WTC11 (cell line): ENCODE results near the gene RACGAP1. TPM values are rescaled to one million over a fixed set of nuclear protein-coding genes. Genes with fewer than 3 reads are reported as not detected.

Experiments used
- ATAC-seq: fragments of 200-7000 bp; cut with Tn5 transposase; 2 replicates; pipeline ENCODE4 v1.10.0; 2021; ENCODE audit warnings: mild to moderate bottlenecking, moderate library complexity
- CTCF ChIA-PET: fragments of 300-600 bp; sonication (Branson Sonifier 250); formaldehyde crosslinking; loops from one replicate; lab custom pipeline; 2021; ENCODE audit warnings: antibody characterized with exemption; lab: Charles Lee
- POLR2A ChIA-PET: fragments of 350-600 bp; sonication (Branson Sonifier 250); formaldehyde crosslinking; loops from one replicate; lab custom pipeline; 2021; ENCODE audit warnings: antibody characterized with exemption; lab: Charles Lee
- DNase-seq: peaks from one replicate; pipeline ENCODE4 v3.0.0; 2021; ENCODE audit warnings: low spot score
- H3K27ac Mint-ChIP-seq: 2 replicates; pipeline ENCODE4 v1.8.0; 2021; ENCODE audit warnings: mixed read lengths
- H3K27me3 Mint-ChIP-seq: 2 replicates; pipeline ENCODE4 v1.8.0; 2021; ENCODE audit warnings: low read depth, mild to moderate bottlenecking, moderate library complexity, mixed read lengths
- H3K36me3 Mint-ChIP-seq: 2 replicates; pipeline ENCODE4 v1.8.0; 2021; ENCODE audit warnings: mixed read lengths
- H3K4me1 Mint-ChIP-seq: 2 replicates; pipeline ENCODE4 v1.8.0; 2022; ENCODE audit warnings: mixed read lengths
- H3K4me3 Mint-ChIP-seq: 2 replicates; pipeline ENCODE4 v1.8.0; 2021; ENCODE audit warnings: mild to moderate bottlenecking, moderate library complexity, mixed read lengths
- H3K9me3 Mint-ChIP-seq: 2 replicates; pipeline ENCODE4 v1.8.0; 2021; ENCODE audit warnings: mixed read lengths
- ATF2 ChIP-seq: sonication (generic); formaldehyde crosslinking; IDR thresholded peaks from 2 replicates; pipeline ENCODE4 v1.8.1; 2022; ENCODE audit warnings: low read depth, missing genetic modification reagents, borderline replicate concordance
- ATF3 ChIP-seq: sonication (generic); formaldehyde crosslinking; conservative IDR thresholded peaks from 2 replicates; pipeline ENCODE4 v1.8.1; 2022; ENCODE audit warnings: mild to moderate bottlenecking, missing genetic modification reagents
- ELF4 ChIP-seq: sonication (generic); formaldehyde crosslinking; IDR thresholded peaks from 2 replicates; pipeline ENCODE4 v1.8.1; 2022; ENCODE audit warnings: low read depth, mild to moderate bottlenecking, moderate library complexity, missing genetic modification reagents
- EMX1 ChIP-seq: fragments of 250-450 bp; sonication (Bioruptor Pico); IDR thresholded peaks from 2 replicates; pipeline ENCODE4 v1.8.0; 2021; ENCODE audit warnings: mild to moderate bottlenecking
- ETV6 ChIP-seq: sonication (generic); formaldehyde crosslinking; IDR thresholded peaks from 2 replicates; pipeline ENCODE4 v1.8.1; 2022; ENCODE audit warnings: mild to moderate bottlenecking, missing genetic modification reagents
- GABPB1 ChIP-seq: sonication (generic); formaldehyde crosslinking; IDR thresholded peaks from 2 replicates; pipeline ENCODE4 v1.8.1; 2023; ENCODE audit warnings: mild to moderate bottlenecking, missing genetic modification reagents
- GTF2I ChIP-seq: fragments of 250-450 bp; sonication (Bioruptor Pico); conservative IDR thresholded peaks from 2 replicates; pipeline ENCODE4 v1.4.0; 2021; ENCODE audit warnings: mild to moderate bottlenecking
- JAZF1 ChIP-seq: fragments of 250-450 bp; sonication (Bioruptor Pico); IDR thresholded peaks from 2 replicates; pipeline ENCODE4 v1.9.0; 2021; ENCODE audit warnings: moderate library complexity, mild to moderate bottlenecking, inconsistent platforms
- NR1H2 ChIP-seq: sonication (generic); formaldehyde crosslinking; IDR thresholded peaks from 2 replicates; pipeline ENCODE4 v1.9.0; 2021; ENCODE audit warnings: mild to moderate bottlenecking, moderate library complexity, missing genetic modification reagents
- NR2C2 ChIP-seq: sonication (generic); formaldehyde crosslinking; IDR thresholded peaks from 2 replicates; pipeline ENCODE4 v1.8.0; 2022; ENCODE audit warnings: mild to moderate bottlenecking, missing genetic modification reagents
- RORB ChIP-seq: fragments of 250-450 bp; sonication (Bioruptor Pico); IDR thresholded peaks from 2 replicates; pipeline ENCODE4 v1.9.0; 2021; ENCODE audit warnings: mild to moderate bottlenecking
- TCF7 ChIP-seq: sonication (generic); formaldehyde crosslinking; IDR thresholded peaks from 2 replicates; pipeline ENCODE4 v1.8.0; 2022; ENCODE audit warnings: mild to moderate bottlenecking, low read depth, missing genetic modification reagents, moderate library complexity
- ZBTB21 ChIP-seq: sonication (generic); formaldehyde crosslinking; IDR thresholded peaks from 2 replicates; pipeline ENCODE4 v1.8.1; 2023; ENCODE audit warnings: mild to moderate bottlenecking, missing genetic modification reagents, borderline replicate concordance
- ZNF263 ChIP-seq: sonication (generic); formaldehyde crosslinking; IDR thresholded peaks from 2 replicates; pipeline ENCODE4 v1.8.1; 2022; ENCODE audit warnings: low read depth, mild to moderate bottlenecking, moderate library complexity, missing genetic modification reagents
- ZNF512 ChIP-seq: sonication (generic); formaldehyde crosslinking; IDR thresholded peaks from 2 replicates; pipeline ENCODE4 v1.8.1; 2022; ENCODE audit warnings: missing genetic modification reagents, borderline replicate concordance
- total RNA-seq: library from RNA; stranded (reverse); gene quantifications from 3 replicates; pipeline ENCODE4 v1.2.3, GENCODE V29; 2021
- TF ChIP-seq, protein P1 (sequence below): sonication (generic); formaldehyde crosslinking; IDR thresholded peaks from 2 replicates; pipeline ENCODE4 v1.8.1; 2023; ENCODE audit warnings: mild to moderate bottlenecking, missing genetic modification reagents, borderline replicate concordance
- TF ChIP-seq, protein P2 (sequence below): sonication (generic); formaldehyde crosslinking; IDR thresholded peaks from 2 replicates; pipeline ENCODE4 v1.8.1; 2023; ENCODE audit warnings: mild to moderate bottlenecking, missing genetic modification reagents, moderate library complexity
- TF ChIP-seq, protein P3 (sequence below): fragments of 250-450 bp; sonication (Bioruptor Pico); IDR thresholded peaks from 2 replicates; pipeline ENCODE4 v1.9.0; 2021; ENCODE audit warnings: mild to moderate bottlenecking

The RACGAP1 gene
- total RNA-seq, 1 experiment from 2014 or later = 87.7 TPM

GRCh38 chr12:49946497-49946896 is 78.8 kb downstream of the RACGAP1 start:
- ATAC-seq (no peak), DNase-seq (no peak)
- ChIA-PET CTCF (interaction anchor here (0.5 to 8.2 kb wide), 42 partner anchors 8 to 1177 kb away, joined by 3 to 168 read pairs (median 9); partner anchors contain the start of genes AQP5, AQP6, BCDIN3D and CERS5), POLR2A (interaction anchor here (0.8 kb wide), 1 partner anchor 118 kb away, joined by 3 read pairs; the partner anchor contains the start of gene NCKAP5L)
- Mint-ChIP-seq H3K27ac (no peak overlapping the region), H3K4me1 (peaks cover 40% of the 10 kb centered on the region), H3K9me3 (no peaks in the 10 kb centered on the region), H3K36me3 (no peaks in the 10 kb centered on the region), H3K4me3 (no peak overlapping the region), H3K27me3 (peaks cover 9% of the 10 kb centered on the region; the same call in 1 of the 2 replicates)
- TF ChIP-seq, protein P1, sequence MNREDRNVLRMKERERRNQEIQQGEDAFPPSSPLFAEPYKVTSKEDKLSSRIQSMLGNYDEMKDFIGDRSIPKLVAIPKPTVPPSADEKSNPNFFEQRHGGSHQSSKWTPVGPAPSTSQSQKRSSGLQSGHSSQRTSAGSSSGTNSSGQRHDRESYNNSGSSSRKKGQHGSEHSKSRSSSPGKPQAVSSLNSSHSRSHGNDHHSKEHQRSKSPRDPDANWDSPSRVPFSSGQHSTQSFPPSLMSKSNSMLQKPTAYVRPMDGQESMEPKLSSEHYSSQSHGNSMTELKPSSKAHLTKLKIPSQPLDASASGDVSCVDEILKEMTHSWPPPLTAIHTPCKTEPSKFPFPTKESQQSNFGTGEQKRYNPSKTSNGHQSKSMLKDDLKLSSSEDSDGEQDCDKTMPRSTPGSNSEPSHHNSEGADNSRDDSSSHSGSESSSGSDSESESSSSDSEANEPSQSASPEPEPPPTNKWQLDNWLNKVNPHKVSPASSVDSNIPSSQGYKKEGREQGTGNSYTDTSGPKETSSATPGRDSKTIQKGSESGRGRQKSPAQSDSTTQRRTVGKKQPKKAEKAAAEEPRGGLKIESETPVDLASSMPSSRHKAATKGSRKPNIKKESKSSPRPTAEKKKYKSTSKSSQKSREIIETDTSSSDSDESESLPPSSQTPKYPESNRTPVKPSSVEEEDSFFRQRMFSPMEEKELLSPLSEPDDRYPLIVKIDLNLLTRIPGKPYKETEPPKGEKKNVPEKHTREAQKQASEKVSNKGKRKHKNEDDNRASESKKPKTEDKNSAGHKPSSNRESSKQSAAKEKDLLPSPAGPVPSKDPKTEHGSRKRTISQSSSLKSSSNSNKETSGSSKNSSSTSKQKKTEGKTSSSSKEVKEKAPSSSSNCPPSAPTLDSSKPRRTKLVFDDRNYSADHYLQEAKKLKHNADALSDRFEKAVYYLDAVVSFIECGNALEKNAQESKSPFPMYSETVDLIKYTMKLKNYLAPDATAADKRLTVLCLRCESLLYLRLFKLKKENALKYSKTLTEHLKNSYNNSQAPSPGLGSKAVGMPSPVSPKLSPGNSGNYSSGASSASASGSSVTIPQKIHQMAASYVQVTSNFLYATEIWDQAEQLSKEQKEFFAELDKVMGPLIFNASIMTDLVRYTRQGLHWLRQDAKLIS (CRISPR knock-in tag) = no peak
- TF ChIP-seq ATF3 = no peak

- H3K9me3 Mint-ChIP-seq = no peaks in the 10 kb centered on the region
- no peak for TF ChIP-seq GTF2I
- TF ChIP-seq ZBTB21 (CRISPR knock-in tag) = no peak
- no peak for TF ChIP-seq ATF2
- no peak for TF ChIP-seq ZNF512
- no peak for TF ChIP-seq TCF7 (CRISPR knock-in tag)
- no peak for TF ChIP-seq EMX1 (CRISPR knock-in tag)
- TF ChIP-seq, protein P2, sequence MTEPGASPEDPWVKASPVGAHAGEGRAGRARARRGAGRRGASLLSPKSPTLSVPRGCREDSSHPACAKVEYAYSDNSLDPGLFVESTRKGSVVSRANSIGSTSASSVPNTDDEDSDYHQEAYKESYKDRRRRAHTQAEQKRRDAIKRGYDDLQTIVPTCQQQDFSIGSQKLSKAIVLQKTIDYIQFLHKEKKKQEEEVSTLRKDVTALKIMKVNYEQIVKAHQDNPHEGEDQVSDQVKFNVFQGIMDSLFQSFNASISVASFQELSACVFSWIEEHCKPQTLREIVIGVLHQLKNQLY (CRISPR knock-in tag) = no peak
- no peak for TF ChIP-seq RORB (CRISPR knock-in tag)
- no peak for TF ChIP-seq NR1H2 (CRISPR knock-in tag)
- TF ChIP-seq JAZF1 = no peak
- no peak for TF ChIP-seq NR2C2 (CRISPR knock-in tag)
- no peak for TF ChIP-seq ZNF263 (CRISPR knock-in tag)
- no peak for TF ChIP-seq GABPB1
- no peak for TF ChIP-seq ETV6
- no peak for TF ChIP-seq ELF4 (CRISPR knock-in tag)
- TF ChIP-seq, protein P3, sequence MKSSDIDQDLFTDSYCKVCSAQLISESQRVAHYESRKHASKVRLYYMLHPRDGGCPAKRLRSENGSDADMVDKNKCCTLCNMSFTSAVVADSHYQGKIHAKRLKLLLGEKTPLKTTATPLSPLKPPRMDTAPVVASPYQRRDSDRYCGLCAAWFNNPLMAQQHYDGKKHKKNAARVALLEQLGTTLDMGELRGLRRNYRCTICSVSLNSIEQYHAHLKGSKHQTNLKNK (CRISPR knock-in tag) = no peak
- ATAC-seq = 0 out of 2 replicates have a peak, but pooled peaks have one; percentile 7
- H3K36me3 Mint-ChIP-seq = no peaks in the 10 kb centered on the region
- H3K27ac Mint-ChIP-seq = peak overlapping the region; percentile 85
- peaks cover 40% of the 10 kb centered on the region for H3K4me1 Mint-ChIP-seq
- H3K4me3 Mint-ChIP-seq = peak overlapping the region; percentile 61; the same call in 1 of the 2 replicates
- DNase-seq = no peak
- peaks cover 9% of the 10 kb centered on the region; the same call in 1 of the 2 replicates for H3K27me3 Mint-ChIP-seq
- CTCF ChIA-PET = interaction anchor here (0.5 to 8.2 kb wide), 62 partner anchors 9 to 1178 kb away, joined by 3 to 168 read pairs (median 6); partner anchors contain the start of genes AQP5, AQP6, BCDIN3D and CERS5
- POLR2A ChIA-PET = interaction anchor here (0.8 to 1.3 kb wide), 2 partner anchors 13 to 118 kb away, joined by 3 to 4 read pairs; partner anchors contain the start of gene NCKAP5L
Measured at GRCh38 chr12:49946086-49946485, 79.2 kb downstream of the RACGAP1 start.
